ENCODE results near the gene EAF2. TPM values are rescaled to one million over a fixed set of nuclear protein-coding genes. Genes with fewer than 3 reads are reported as not detected.

Gene EAF2
- total and polyA plus RNA-seq, 4 donors: 1.5 to 6.6 (median 5.3) TPM

GRCh38 chr3:121835465-121835801 lies 424 bp downstream of the EAF2 start (continued):
- no peak for TF ChIP-seq ZBTB33 (IDR thresholded peaks at IDR 0.05)
- TF ChIP-seq YY1 (IDR thresholded peaks at IDR 0.05): no peak
- TF ChIP-seq GABPA (IDR thresholded peaks at IDR 0.05 in 1 of 2, conservative IDR thresholded peaks at IDR 0.05 in 1 of 2): no peak

DNA sequence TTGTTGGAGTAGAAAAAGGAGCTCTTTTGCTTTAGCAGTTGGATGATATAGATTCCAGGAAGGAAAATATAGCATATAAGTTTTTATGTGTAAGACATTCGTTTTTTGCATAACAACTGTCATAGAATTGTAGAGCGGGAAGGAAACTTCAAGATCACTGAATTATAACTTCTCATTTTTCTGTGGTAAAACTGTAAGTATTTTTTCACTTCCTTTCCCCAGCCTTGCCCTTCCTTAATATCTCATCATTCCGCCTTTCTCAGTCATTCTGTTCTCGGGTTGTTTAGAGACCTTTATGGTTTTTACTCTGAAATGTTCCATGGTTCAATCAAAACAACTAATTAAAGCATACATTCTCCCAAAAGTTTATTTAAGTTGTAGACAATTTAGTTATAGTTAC lies 1.1 kb downstream of the EAF2 start:
- peaks cover 0 to 5% (median 0%) of the 10 kb centered on the region in 4 donors for H3K36me3 ChIP-seq (ENCODE audit: control insufficient read depth in 4 of 4, insufficient read depth in 3 of 4, low read depth in 1 of 4, low read length in 3 of 4)
- peak overlapping the region in 1 of 2 donors; percentile 70 for H3K9ac ChIP-seq (ENCODE audit: low read depth in 1 of 2, low read length in 2 of 2)
- TF ChIP-seq, protein P1, sequence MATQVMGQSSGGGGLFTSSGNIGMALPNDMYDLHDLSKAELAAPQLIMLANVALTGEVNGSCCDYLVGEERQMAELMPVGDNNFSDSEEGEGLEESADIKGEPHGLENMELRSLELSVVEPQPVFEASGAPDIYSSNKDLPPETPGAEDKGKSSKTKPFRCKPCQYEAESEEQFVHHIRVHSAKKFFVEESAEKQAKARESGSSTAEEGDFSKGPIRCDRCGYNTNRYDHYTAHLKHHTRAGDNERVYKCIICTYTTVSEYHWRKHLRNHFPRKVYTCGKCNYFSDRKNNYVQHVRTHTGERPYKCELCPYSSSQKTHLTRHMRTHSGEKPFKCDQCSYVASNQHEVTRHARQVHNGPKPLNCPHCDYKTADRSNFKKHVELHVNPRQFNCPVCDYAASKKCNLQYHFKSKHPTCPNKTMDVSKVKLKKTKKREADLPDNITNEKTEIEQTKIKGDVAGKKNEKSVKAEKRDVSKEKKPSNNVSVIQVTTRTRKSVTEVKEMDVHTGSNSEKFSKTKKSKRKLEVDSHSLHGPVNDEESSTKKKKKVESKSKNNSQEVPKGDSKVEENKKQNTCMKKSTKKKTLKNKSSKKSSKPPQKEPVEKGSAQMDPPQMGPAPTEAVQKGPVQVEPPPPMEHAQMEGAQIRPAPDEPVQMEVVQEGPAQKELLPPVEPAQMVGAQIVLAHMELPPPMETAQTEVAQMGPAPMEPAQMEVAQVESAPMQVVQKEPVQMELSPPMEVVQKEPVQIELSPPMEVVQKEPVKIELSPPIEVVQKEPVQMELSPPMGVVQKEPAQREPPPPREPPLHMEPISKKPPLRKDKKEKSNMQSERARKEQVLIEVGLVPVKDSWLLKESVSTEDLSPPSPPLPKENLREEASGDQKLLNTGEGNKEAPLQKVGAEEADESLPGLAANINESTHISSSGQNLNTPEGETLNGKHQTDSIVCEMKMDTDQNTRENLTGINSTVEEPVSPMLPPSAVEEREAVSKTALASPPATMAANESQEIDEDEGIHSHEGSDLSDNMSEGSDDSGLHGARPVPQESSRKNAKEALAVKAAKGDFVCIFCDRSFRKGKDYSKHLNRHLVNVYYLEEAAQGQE (IDR thresholded peaks at IDR 0.05): no peak
- TF ChIP-seq YY1 (IDR thresholded peaks at IDR 0.05): no peak
- no peak for TF ChIP-seq CTCF (IDR thresholded peaks at IDR 0.05; ENCODE audit: low read depth, low read length, missing input control)
- no peak for TF ChIP-seq EGR1 (IDR thresholded peaks at IDR 0.05; ENCODE audit: low read depth in 2 of 2)
- no peak for TF ChIP-seq RAD21 (IDR thresholded peaks at IDR 0.05)
- TF ChIP-seq RXRA (IDR thresholded peaks at IDR 0.05): no peak
- TF ChIP-seq, protein P2, sequence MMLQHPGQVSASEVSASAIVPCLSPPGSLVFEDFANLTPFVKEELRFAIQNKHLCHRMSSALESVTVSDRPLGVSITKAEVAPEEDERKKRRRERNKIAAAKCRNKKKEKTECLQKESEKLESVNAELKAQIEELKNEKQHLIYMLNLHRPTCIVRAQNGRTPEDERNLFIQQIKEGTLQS (IDR thresholded peaks at IDR 0.05): no peak
- no peak for TF ChIP-seq SP1 (IDR thresholded peaks at IDR 0.05)
- WGBS: 71% methylated on average over 4 of the region's 4 CpGs
- H3K9me3 ChIP-seq (ENCODE audit: control insufficient read depth in 4 of 4, low read length in 3 of 4): no peaks in the 10 kb centered on the region
- H3K27me3 ChIP-seq (ENCODE audit: control insufficient read depth in 4 of 4, insufficient read depth in 4 of 4, low read length in 3 of 4): no peaks in the 10 kb centered on the region
- no peak overlapping the region for H3K27ac ChIP-seq (ENCODE audit: low read depth in 1 of 2, low read length in 2 of 2)
- no peak overlapping the region for H3K4me3 ChIP-seq (ENCODE audit: low read depth in 1 of 3, low read length in 3 of 3)
- H3K4me1 ChIP-seq (ENCODE audit: control insufficient read depth in 4 of 4, insufficient read depth in 4 of 4, low read length in 3 of 4): peaks cover 0 to 16% (median 3%) of the 10 kb centered on the region in 4 donors
- DNase-seq (ENCODE audit: low spot score): no peak

GRCh38 chr3:121836481-121836880 lies 1.5 kb downstream of the EAF2 start:
- H3K9me3 ChIP-seq (ENCODE audit: control insufficient read depth in 4 of 4, low read length in 3 of 4): no peaks in the 10 kb centered on the region
- H3K4me3 ChIP-seq (ENCODE audit: low read depth in 1 of 3, low read length in 3 of 3): no peak overlapping the region
- peaks cover 0 to 5% (median 0%) of the 10 kb centered on the region in 4 donors for H3K36me3 ChIP-seq (ENCODE audit: control insufficient read depth in 4 of 4, insufficient read depth in 3 of 4, low read depth in 1 of 4, low read length in 3 of 4)
- no peaks in the 10 kb centered on the region for H3K27me3 ChIP-seq (ENCODE audit: control insufficient read depth in 4 of 4, insufficient read depth in 4 of 4, low read length in 3 of 4)
- no peak for DNase-seq (ENCODE audit: low spot score)
- no peak overlapping the region for H3K27ac ChIP-seq (ENCODE audit: low read depth in 1 of 2, low read length in 2 of 2)
- H3K4me1 ChIP-seq (ENCODE audit: control insufficient read depth in 4 of 4, insufficient read depth in 4 of 4, low read length in 3 of 4): peaks cover 0 to 16% (median 3%) of the 10 kb centered on the region in 4 donors
- 85% methylated on average over 3 of the region's 3 CpGs for whole genome bisulfite sequencing
- no peak overlapping the region for H3K9ac ChIP-seq (ENCODE audit: low read depth in 1 of 2, low read length in 2 of 2)
- TF ChIP-seq GABPA (IDR thresholded peaks at IDR 0.05 in 1 of 2, conservative IDR thresholded peaks at IDR 0.05 in 1 of 2): no peak
- TF ChIP-seq YY1 (IDR thresholded peaks at IDR 0.05): no peak
- no peak for TF ChIP-seq SP1 (IDR thresholded peaks at IDR 0.05)
- no peak for TF ChIP-seq HNF4A (conservative IDR thresholded peaks at IDR 0.05)
- no peak for TF ChIP-seq JUND (IDR thresholded peaks at IDR 0.05)
- TF ChIP-seq, protein P2 (IDR thresholded peaks at IDR 0.05): no peak
- no peak for TF ChIP-seq ZBTB33 (IDR thresholded peaks at IDR 0.05)
- TF ChIP-seq FOXA2 (IDR thresholded peaks at IDR 0.05): no peak
- no peak for TF ChIP-seq TAF1 (conservative IDR thresholded peaks at IDR 0.05)
- TF ChIP-seq FOXA1 (IDR thresholded peaks at IDR 0.05): no peak
- TF ChIP-seq NR2F2 (IDR thresholded peaks at IDR 0.05): no peak
- TF ChIP-seq RXRA (IDR thresholded peaks at IDR 0.05): no peak
- TF ChIP-seq, protein P3, sequence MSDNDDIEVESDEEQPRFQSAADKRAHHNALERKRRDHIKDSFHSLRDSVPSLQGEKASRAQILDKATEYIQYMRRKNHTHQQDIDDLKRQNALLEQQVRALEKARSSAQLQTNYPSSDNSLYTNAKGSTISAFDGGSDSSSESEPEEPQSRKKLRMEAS (IDR thresholded peaks at IDR 0.05): no peak
- TF ChIP-seq EGR1 (IDR thresholded peaks at IDR 0.05; ENCODE audit: low read depth in 2 of 2): no peak
- no peak for TF ChIP-seq RAD21 (IDR thresholded peaks at IDR 0.05)
